Activated naive CD4-positive, alpha-beta T cell treated with anti-CD3 and anti-CD28 coated beads, Interleukin-2, amount 50 U/mL, for 24 hours (primary cell): Measurements from ENCODE around the gene ADA.
"Not testable (repeated sequence)": the region's sequence is repeated elsewhere in the genome, so short reads cannot be mapped to it uniquely, and the experiment has no call there.

Experiments
- H3K27ac Mint-ChIP-seq: one replicate; pipeline ENCODE4 v1.8.0; 2021; ENCODE audit warnings: mild to moderate bottlenecking, mixed read lengths
- H3K27me3 Mint-ChIP-seq: one replicate; pipeline ENCODE4 v1.8.0; 2021; ENCODE audit warnings: mixed read lengths
- H3K36me3 Mint-ChIP-seq: one replicate; pipeline ENCODE4 v1.8.0; 2021; ENCODE audit warnings: mixed read lengths
- H3K4me1 Mint-ChIP-seq: one replicate; pipeline ENCODE4 v1.8.0; 2021; ENCODE audit warnings: mixed read lengths
- H3K4me3 Mint-ChIP-seq: one replicate; pipeline ENCODE4 v1.8.0; 2021; ENCODE audit warnings: mild to moderate bottlenecking, mixed read lengths
- H3K9me3 Mint-ChIP-seq: one replicate; pipeline ENCODE4 v1.8.0; 2021; ENCODE audit warnings: mixed read lengths

The ADA gene

GRCh38 chr20:44593751-44594150 is 57.7 kb downstream of the ADA start:
- H3K9me3 Mint-ChIP-seq = no peaks in the 10 kb centered on the region
- no peaks in the 10 kb centered on the region for H3K27me3 Mint-ChIP-seq
- no peak overlapping the region for H3K27ac Mint-ChIP-seq
- H3K4me3 Mint-ChIP-seq = no peak overlapping the region
- no peaks in the 10 kb centered on the region for H3K36me3 Mint-ChIP-seq
- peaks cover 10% of the 10 kb centered on the region for H3K4me1 Mint-ChIP-seq

- H3K9me3 Mint-ChIP-seq = no peaks in the 10 kb centered on the region
- no peaks in the 10 kb centered on the region for H3K4me1 Mint-ChIP-seq
- H3K27me3 Mint-ChIP-seq = no peaks in the 10 kb centered on the region
- no peaks in the 10 kb centered on the region for H3K36me3 Mint-ChIP-seq
- H3K27ac Mint-ChIP-seq = no peak overlapping the region
- no peak overlapping the region for H3K4me3 Mint-ChIP-seq
Measured at GRCh38 chr20:44592366-44592765, 59.1 kb downstream of the ADA start.

GRCh38 chr20:44590980-44591778 is 60.3 kb downstream of the ADA start:
- Mint-ChIP-seq H3K36me3 (no peaks in the 10 kb centered on the region), H3K9me3 (no peaks in the 10 kb centered on the region), H3K27me3 (no peaks in the 10 kb centered on the region), H3K27ac (no peak overlapping the region), H3K4me1 (no peaks in the 10 kb centered on the region), H3K4me3 (no peak overlapping the region)

- H3K27ac Mint-ChIP-seq = no peak overlapping the region
- no peaks in the 10 kb centered on the region for H3K4me1 Mint-ChIP-seq
- no peaks in the 10 kb centered on the region for H3K36me3 Mint-ChIP-seq
- H3K27me3 Mint-ChIP-seq = no peaks in the 10 kb centered on the region
- no peak overlapping the region for H3K4me3 Mint-ChIP-seq
- H3K9me3 Mint-ChIP-seq = no peaks in the 10 kb centered on the region
Measured at GRCh38 chr20:44589537-44589936, 62.0 kb downstream of the ADA start.

GRCh38 chr20:44588321-44588720 is 63.2 kb downstream of the ADA start:
- H3K27ac Mint-ChIP-seq, H3K9me3 Mint-ChIP-seq, H3K4me1 Mint-ChIP-seq, H3K27me3 Mint-ChIP-seq, H3K36me3 Mint-ChIP-seq, H3K4me3 Mint-ChIP-seq: not testable (repeated sequence)

GRCh38 chr20:44587035-44587980 is 64.2 kb downstream of the ADA start:
- no peaks in the 10 kb centered on the region for H3K36me3 Mint-ChIP-seq
- no peak overlapping the region for H3K27ac Mint-ChIP-seq
- no peak overlapping the region for H3K4me3 Mint-ChIP-seq
- no peaks in the 10 kb centered on the region for H3K9me3 Mint-ChIP-seq
- H3K27me3 Mint-ChIP-seq = no peaks in the 10 kb centered on the region
- no peaks in the 10 kb centered on the region for H3K4me1 Mint-ChIP-seq

GRCh38 chr20:44586289-44586911 is 65.1 kb downstream of the ADA start:
- Mint-ChIP-seq H3K4me1 (no peaks in the 10 kb centered on the region), H3K36me3 (no peaks in the 10 kb centered on the region), H3K4me3 (no peak overlapping the region), H3K27me3 (no peaks in the 10 kb centered on the region), H3K9me3 (no peaks in the 10 kb centered on the region), H3K27ac (no peak overlapping the region)

GRCh38 chr20:44585057-44585963 is 66.2 kb downstream of the ADA start:
- Mint-ChIP-seq H3K4me3 (no peak overlapping the region), H3K27ac (no peak overlapping the region), H3K27me3 (no peaks in the 10 kb centered on the region), H3K9me3 (no peaks in the 10 kb centered on the region), H3K36me3 (no peaks in the 10 kb centered on the region), H3K4me1 (no peaks in the 10 kb centered on the region)

- Mint-ChIP-seq H3K27me3 (no peaks in the 10 kb centered on the region), H3K9me3 (no peaks in the 10 kb centered on the region), H3K4me3 (no peak overlapping the region), H3K36me3 (no peaks in the 10 kb centered on the region), H3K4me1 (no peaks in the 10 kb centered on the region), H3K27ac (no peak overlapping the region)
Measured at GRCh38 chr20:44584162-44584561, 67.3 kb downstream of the ADA start.

- H3K4me3 Mint-ChIP-seq = no peak overlapping the region
- H3K36me3 Mint-ChIP-seq = no peaks in the 10 kb centered on the region
- H3K27ac Mint-ChIP-seq = no peak overlapping the region
- peaks cover 4% of the 10 kb centered on the region for H3K4me1 Mint-ChIP-seq
- no peaks in the 10 kb centered on the region for H3K27me3 Mint-ChIP-seq
- H3K9me3 Mint-ChIP-seq = no peaks in the 10 kb centered on the region
Measured at GRCh38 chr20:44583157-44583556, 68.3 kb downstream of the ADA start.

- Mint-ChIP-seq H3K27ac (no peak within 1 kb of the TSS), H3K4me1 (peaks cover 4% of the 10 kb centered on the region), H3K4me3 (no peak within 1 kb of the TSS), H3K9me3 (no peaks in the 10 kb centered on the region), H3K36me3 (no peaks in the 10 kb centered on the region), H3K27me3 (no peaks in the 10 kb centered on the region)
Measured at GRCh38 chr20:44582311-44583025, 69.0 kb downstream of the ADA start, which contains the start of gene PKIG. TSS of gene PKIG (plus strand) at chr20:44582579. CDS start at chr20:44614557, 31,978 bp downstream.

GRCh38 chr20:44581515-44581914 is 70.0 kb downstream of the ADA start:
- H3K4me1 Mint-ChIP-seq = peaks cover 6% of the 10 kb centered on the region
- no peaks in the 10 kb centered on the region for H3K9me3 Mint-ChIP-seq
- H3K27ac Mint-ChIP-seq = no peak overlapping the region
- no peaks in the 10 kb centered on the region for H3K27me3 Mint-ChIP-seq
- no peaks in the 10 kb centered on the region for H3K36me3 Mint-ChIP-seq
- H3K4me3 Mint-ChIP-seq = no peak overlapping the region

- no peaks in the 10 kb centered on the region for H3K9me3 Mint-ChIP-seq
- H3K4me1 Mint-ChIP-seq = peaks cover 12% of the 10 kb centered on the region
- no peak overlapping the region for H3K4me3 Mint-ChIP-seq
- no peak overlapping the region for H3K27ac Mint-ChIP-seq
- H3K36me3 Mint-ChIP-seq = no peaks in the 10 kb centered on the region
- no peaks in the 10 kb centered on the region for H3K27me3 Mint-ChIP-seq
Measured at GRCh38 chr20:44580581-44581268, 70.8 kb downstream of the ADA start.
